SK-N-SH (cell line): ENCODE measurements around the gene PTPRF. TPM values are rescaled to one million over a fixed set of nuclear protein-coding genes. Genes with fewer than 3 reads are reported as not detected.
A peak's percentile ranks its signal among the peaks of the same experiment; 100 is the strongest.

Experiments
- CTCF ChIA-PET: fragments of 300-600, 350-600 bp; formaldehyde crosslinking; extraction: SDS; loops from one replicate; lab custom pipeline; 2021; lab: Yijun Ruan, JAX
- POLR2A ChIA-PET: fragments of 350-600 bp; sonication (Branson Sonifier 250); formaldehyde crosslinking; extraction: SDS; loops from one replicate; lab custom pipeline; 2020; ENCODE audit warnings: antibody characterized with exemption, inconsistent platforms; lab: Yijun Ruan, JAX
- DNase-seq: peaks from one replicate; pipeline ENCODE4 v3.0.0; 2012
- H2AFZ ChIP-seq: fragments of 200-600 bp; sonication (generic); 2 replicates; pipeline ENCODE4 v1.8.1; 2016; ENCODE audit warnings: antibody characterized with exemption, mild to moderate bottlenecking, low read depth
- H3F3A ChIP-seq: fragments of 200-600 bp; sonication (generic); replicated peaks from 2 replicates; pipeline ENCODE3; 2016; ENCODE audit warnings: antibody characterized with exemption, mild to moderate bottlenecking; ENCODE audit not compliant: insufficient read depth
- H3K27ac ChIP-seq, 2 experiments: fragments of 200-500 bp in 1 of 2; fragments of 200-600 bp in 1 of 2; sonication (Bioruptor generic) in 1 of 2; sonication (generic), shearing (Covaris generic) in 1 of 2; 2 replicates each; pipeline versions ENCODE4 v1.5.1 to v1.6.1; 2014 to 2016; ENCODE audit warnings: low read depth in 2 of 2, inconsistent platforms in 1 of 2, low read length in 1 of 2, mild to moderate bottlenecking in 1 of 2, mixed read lengths in 1 of 2
- H3K27me3 ChIP-seq: fragments of 200-600 bp; sonication (generic), shearing (Covaris generic); 2 replicates; pipeline ENCODE4 v1.6.1; 2016; ENCODE audit warnings: mixed run types; ENCODE audit not compliant: insufficient read depth
- H3K36me3 ChIP-seq, 2 experiments: fragments of 200-500 bp in 1 of 2; fragments of 200-600 bp in 1 of 2; sonication (Bioruptor generic) in 1 of 2; sonication (generic) in 1 of 2; replicated peaks in 1 of 2; 2 replicates each; pipeline versions ENCODE3 to v1.5.1; 2014 to 2016; ENCODE audit warnings: low read length in 1 of 2, mild to moderate bottlenecking in 1 of 2; ENCODE audit not compliant: insufficient read depth in 2 of 2, control insufficient read depth in 1 of 2
- H3K4me1 ChIP-seq, 2 experiments: fragments of 200-500 bp in 1 of 2; fragments of 200-600 bp in 1 of 2; sonication (Bioruptor generic) in 1 of 2; sonication (generic), shearing (Covaris generic) in 1 of 2; 2 replicates each; pipeline versions ENCODE4 v1.5.1 to v1.6.1; 2014 to 2016; ENCODE audit warnings: low read depth in 1 of 2, low read length in 1 of 2, mixed run types in 1 of 2; ENCODE audit not compliant: insufficient read depth in 2 of 2, control insufficient read depth in 1 of 2
- H3K4me2 ChIP-seq: fragments of 200-600 bp; sonication (generic), shearing (Covaris generic); 2 replicates; pipeline ENCODE4 v1.6.1; 2017; ENCODE audit warnings: mixed run types
- H3K4me3 ChIP-seq, 2 experiments: fragments of 200-500 bp in 1 of 2; fragments of 200-600 bp in 1 of 2; sonication (Bioruptor generic) in 1 of 2; sonication (generic), shearing (Covaris generic) in 1 of 2; 2 replicates each; pipeline versions ENCODE4 v1.5.1 to v1.8.1; 2014 to 2016; ENCODE audit warnings: low read depth in 2 of 2, inconsistent platforms in 1 of 2, low read length in 1 of 2, mild to moderate bottlenecking in 1 of 2, mixed read lengths in 1 of 2, moderate library complexity in 1 of 2
- H3K79me2 ChIP-seq: fragments of 200-600 bp; sonication (generic); 2 replicates; pipeline ENCODE4 v1.8.1; 2017; ENCODE audit warnings: mild to moderate bottlenecking; ENCODE audit not compliant: insufficient read depth
- H3K9ac ChIP-seq: fragments of 200-600 bp; sonication (generic); 2 replicates; pipeline ENCODE4 v1.6.1; 2017; ENCODE audit warnings: mixed run types
- H3K9me2 ChIP-seq: fragments of 200-600 bp; sonication (generic); 2 replicates; pipeline ENCODE4 v1.6.1; 2017; ENCODE audit warnings: mixed run types
- H3K9me3 ChIP-seq: fragments of 200-600 bp; sonication (generic); 2 replicates; pipeline ENCODE4 v1.6.1; 2017; ENCODE audit warnings: mixed run types, mild to moderate bottlenecking, moderate library complexity
- H4K20me1 ChIP-seq: fragments of 200-600 bp; sonication (generic); 2 replicates; pipeline ENCODE4 v1.6.1; 2017; ENCODE audit warnings: mild to moderate bottlenecking, mixed run types; ENCODE audit not compliant: insufficient read depth
- CTCF ChIP-seq: fragments of 200-600 bp; sonication (generic); IDR thresholded peaks from 2 replicates; pipeline ENCODE4 v1.6.1; 2017; ENCODE audit warnings: antibody characterized with exemption, mild to moderate bottlenecking, moderate library complexity
- ELF1 ChIP-seq: IDR thresholded peaks from 2 replicates; pipeline ENCODE4 v1.4.0; 2012
- EZH2phosphoT487 ChIP-seq: fragments of 200-600 bp; sonication (generic); IDR thresholded peaks from 2 replicates; pipeline ENCODE4 v1.6.1; 2017; ENCODE audit warnings: low read depth, mixed run types, mild to moderate bottlenecking, antibody characterized with exemption, moderate library complexity, borderline replicate concordance
- IRF3 ChIP-seq: fragments of 150-350 bp; IDR thresholded peaks from 2 replicates; pipeline ENCODE4 v1.6.1; 2016; ENCODE audit warnings: mild to moderate bottlenecking, low read depth, low read length
- JUND ChIP-seq: IDR thresholded peaks from 2 replicates; pipeline ENCODE4 v1.4.0; 2012
- MXI1 ChIP-seq: IDR thresholded peaks from 2 replicates; pipeline ENCODE4 v1.6.1; 2012; ENCODE audit warnings: mild to moderate bottlenecking, low read depth, low read length, improper control_type of control experiment
- NFIC ChIP-seq: IDR thresholded peaks from 2 replicates; pipeline ENCODE4 v1.4.0; 2012; ENCODE audit warnings: borderline replicate concordance
- RAD21 ChIP-seq: IDR thresholded peaks from 2 replicates; pipeline ENCODE4 v1.6.1; 2012; ENCODE audit warnings: mild to moderate bottlenecking, low read length
- RCOR1 ChIP-seq: fragments of 150-350 bp; IDR thresholded peaks from 2 replicates; pipeline ENCODE4 v1.6.1; 2017; ENCODE audit warnings: antibody characterized with exemption, low read length
- SIN3A ChIP-seq: IDR thresholded peaks from 2 replicates; pipeline ENCODE4 v1.6.1; 2012; ENCODE audit warnings: low read depth, mild to moderate bottlenecking, low read length, moderate library complexity, borderline replicate concordance
- SMC3 ChIP-seq: IDR thresholded peaks from 2 replicates; pipeline ENCODE4 v1.6.1; 2012; ENCODE audit warnings: low read depth, low read length, improper control_type of control experiment
- TEAD4 ChIP-seq: IDR thresholded peaks from 2 replicates; pipeline ENCODE4 v1.4.0; 2012; ENCODE audit warnings: mild to moderate bottlenecking, borderline replicate concordance; ENCODE audit not compliant: insufficient read depth
- WGBS: methylation state at CpG from one replicate; pipeline ENCODE4 v1.1.6; 2017; ENCODE audit warnings: low lambda C conversion rate; 5-methylcytosine and 5-hydroxymethylcytosine counted together
- polyA plus RNA-seq, 3 experiments: library from polyadenylated mRNA; depleted of rRNA; stranded (reverse); fragments of >200 nt; gene quantifications; 2 replicates each; pipeline ENCODE4 v1.2.3, GENCODE V29; 2012

PTPRF gene
- polyA plus RNA-seq, 1 of the 3 experiments (the other 2 are of a cell fraction): 72.7 TPM

GRCh38 chr1:43664369-43664768 is 133.7 kb downstream of the PTPRF start (continued):
- no peak for TF ChIP-seq EZH2phosphoT487
- TF ChIP-seq MXI1: no peak
- no peak for TF ChIP-seq SMC3
- no peak for TF ChIP-seq NFIC
- no peak for TF ChIP-seq JUND

- no peak overlapping the region for H3K4me3 ChIP-seq
- POLR2A ChIA-PET: interaction anchor here (1.3 kb wide), 1 partner anchor 16 kb away, joined by 10 read pairs; the partner anchor contains the start of gene KDM4A
- CTCF ChIA-PET: interaction anchor here (1.4 to 1.7 kb wide), 3 partner anchors 13 to 268 kb away, joined by 3 to 6 read pairs (median 5); no protein-coding TSS in a partner anchor
These were observed 135.9 kb downstream of the PTPRF start for GRCh38 chr1:43666608-43667007.

GRCh38 chr1:43668956-43669355 is 138.3 kb downstream of the PTPRF start:
- peaks cover 65 to 77% of the 10 kb centered on the region in 2 experiments for H3K36me3 ChIP-seq
- CTCF ChIA-PET: interaction anchor here (0.9 to 1.6 kb wide), 2 partner anchors 10 to 277 kb away, joined by 3 to 5 read pairs; partner anchors contain the start of gene IPO13
- peaks cover 24% of the 10 kb centered on the region; the same call in 1 of the 2 replicates for H4K20me1 ChIP-seq
- no peaks in the 10 kb centered on the region for H3K27me3 ChIP-seq
- no peaks in the 10 kb centered on the region for H3K9me2 ChIP-seq
- DNase-seq: no peak
- no peak overlapping the region for H3K4me3 ChIP-seq
- no peak overlapping the region for H2AFZ ChIP-seq
- peaks cover 15% of the 10 kb centered on the region for H3F3A ChIP-seq
- no peaks in the 10 kb centered on the region for H3K9me3 ChIP-seq
- no peak overlapping the region for H3K9ac ChIP-seq
- POLR2A ChIA-PET: no interaction called here
- H3K27ac ChIP-seq: peak overlapping the region in 1 of 2 experiments; percentile 13; a peak in 1 of 4 replicates
- TF ChIP-seq TEAD4 (no peak), SIN3A (no peak), RCOR1 (no peak), IRF3 (no peak), ELF1 (no peak), EZH2phosphoT487 (no peak)
- H3K79me2 ChIP-seq: peaks cover 6% of the 10 kb centered on the region
- H3K4me2 ChIP-seq: no peak overlapping the region
- peaks cover 0 to 8% of the 10 kb centered on the region in 2 experiments; a peak in 1 of 4 replicates for H3K4me1 ChIP-seq
- WGBS: 73% methylated on average over 7 of the region's 7 CpGs

More at GRCh38 chr1:43666608-43667007, 135.9 kb downstream of the PTPRF start:
- Histone ChIP-seq H3K9me3 (no peaks in the 10 kb centered on the region), H3K36me3 (peaks cover 79 to 81% of the 10 kb centered on the region in 2 experiments), H3K27ac (no peak overlapping the region), H3K9me2 (no peaks in the 10 kb centered on the region), H3K9ac (no peak overlapping the region), H4K20me1 (peaks cover 8% of the 10 kb centered on the region; the same call in 1 of the 2 replicates), H3K79me2 (no peaks in the 10 kb centered on the region; the same call in none of the 2 replicates), H2AFZ (no peak overlapping the region), H3F3A (peaks cover 13% of the 10 kb centered on the region), H3K4me2 (no peak overlapping the region), H3K27me3 (no peaks in the 10 kb centered on the region), H3K4me1 (peaks cover 0 to 7% of the 10 kb centered on the region in 2 experiments; a peak in 1 of 4 replicates)
- no peak for TF ChIP-seq RAD21
- no peak for TF ChIP-seq CTCF
- DNase-seq: no peak
